Stimulated activated CD8-positive, alpha-beta memory T cell treated with anti-CD3 and anti-CD28 coated beads, Interleukin-7, amount 100 ng/mL, for 4 hours (primary cell): ENCODE results near the gene GHRHR.

ENCODE experiments used
- DNase-seq, 2 donors: peaks; one replicate each; pipeline ENCODE4 v3.0.0-alpha.2; 2020; ENCODE audit warnings: low read depth in 2 of 2

The GHRHR gene

GRCh38 chr7:30968294-30968693 lies 4.5 kb downstream of the GHRHR start:
- DNase-seq = no peak

GRCh38 chr7:30968747-30969603 lies 5.2 kb downstream of the GHRHR start:
- DNase-seq = no peak

GRCh38 chr7:30969604-30969970 lies 5.8 kb downstream of the GHRHR start:
- DNase-seq = no peak

- no peak for DNase-seq
Measured at GRCh38 chr7:30970074-30970473, 6.3 kb downstream of the GHRHR start.

GRCh38 chr7:30970594-30971094 lies 6.9 kb downstream of the GHRHR start:
- no peak for DNase-seq

- no peak for DNase-seq
Measured at GRCh38 chr7:30971440-30971839, 7.7 kb downstream of the GHRHR start.

GRCh38 chr7:30971840-30972563 lies 8.2 kb downstream of the GHRHR start:
- no peak for DNase-seq

- no peak for DNase-seq
Measured at GRCh38 chr7:30973292-30973691, 9.5 kb downstream of the GHRHR start.

- DNase-seq = no peak
Measured at GRCh38 chr7:30973791-30974604, 10.2 kb downstream of the GHRHR start.

- no peak for DNase-seq
Measured at GRCh38 chr7:30974605-30975255, 11.0 kb downstream of the GHRHR start.

- DNase-seq = no peak
Measured at GRCh38 chr7:30975256-30975899, 11.6 kb downstream of the GHRHR start.

GRCh38 chr7:30976381-30976780 lies 12.6 kb downstream of the GHRHR start:
- no peak for DNase-seq

- no peak for DNase-seq
Measured at GRCh38 chr7:30977222-30977621, 13.5 kb downstream of the GHRHR start.

- DNase-seq = no peak
Measured at GRCh38 chr7:30977896-30978564, 14.3 kb downstream of the GHRHR start.

GRCh38 chr7:30979027-30979426 lies 15.3 kb downstream of the GHRHR start:
- no peak for DNase-seq

- no peak for DNase-seq
Measured at GRCh38 chr7:30980194-30980593, 16.4 kb downstream of the GHRHR start.

- no peak for DNase-seq
Measured at GRCh38 chr7:30980751-30981150, 17.0 kb downstream of the GHRHR start.

- DNase-seq = peak; percentile 26 to 37
Measured at GRCh38 chr7:30983042-30983913, 19.5 kb downstream of the GHRHR start.

GRCh38 chr7:30983914-30984247 lies 20.1 kb downstream of the GHRHR start:
- no peak for DNase-seq
